Hindlimb muscle (tissue), 1 donor: ENCODE measurements around the gene FAM187B. TPM values are rescaled to one million over a fixed set of nuclear protein-coding genes. Genes with fewer than 3 reads are reported as not detected.

Experiments used
- DNase-seq: peaks from one replicate; pipeline ENCODE4 v3.0.0-alpha.2; 2013
- polyA plus RNA-seq: library from polyadenylated mRNA; unstranded; fragments of 120-200 nt; gene quantifications from one replicate; pipeline ENCODE4 v1.2.1, GENCODE V29; 2013; ENCODE audit not compliant: insufficient read length

Gene FAM187B
- not detected for polyA plus RNA-seq

DNA sequence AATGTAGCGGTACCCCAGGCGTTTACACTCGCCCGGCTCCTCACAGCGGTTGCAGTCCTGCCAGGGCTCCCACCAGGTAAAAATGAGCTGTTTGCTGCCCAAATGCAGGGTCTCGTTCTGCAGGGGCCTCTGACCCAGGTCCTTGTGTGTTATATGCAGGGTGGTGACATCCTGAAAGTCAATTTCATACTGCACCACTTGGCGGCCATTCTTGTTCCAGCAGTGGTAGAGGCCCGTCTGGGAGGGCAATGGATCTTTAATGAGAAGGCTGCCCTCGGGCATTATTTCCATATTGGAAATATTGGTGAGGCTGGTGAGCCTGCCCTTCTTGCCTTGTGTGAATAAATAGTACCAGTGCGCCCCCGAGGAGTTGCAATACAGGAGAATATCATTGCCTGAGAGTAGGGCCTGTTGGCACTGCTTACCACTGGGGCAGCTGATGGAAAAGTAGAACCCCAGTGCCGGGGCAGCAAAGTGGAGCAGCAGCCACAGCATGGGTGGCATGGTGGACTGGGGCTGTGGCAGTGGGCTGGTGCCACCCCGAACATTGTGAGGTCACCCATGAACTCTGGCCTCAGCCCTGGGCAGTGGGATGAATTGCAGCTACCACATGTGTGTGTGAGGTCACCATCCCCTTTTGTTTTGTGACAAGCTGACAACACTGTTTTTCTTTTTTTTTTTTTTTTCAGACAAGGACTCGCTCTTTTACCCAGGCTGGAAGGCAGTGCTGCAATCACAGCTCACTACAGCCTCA is at the start of gene FAM187B:
Gene FAM187B, minus strand, starts transcription at position 563 of the 754 bp plus-strand sequence. Its CDS starts 59 bp downstream, at position 504.
- no peak for DNase-seq

- no peak for DNase-seq
Measured at GRCh38 chr19:35276706-35277281, 48.3 kb upstream of the FAM187B start.

DNA sequence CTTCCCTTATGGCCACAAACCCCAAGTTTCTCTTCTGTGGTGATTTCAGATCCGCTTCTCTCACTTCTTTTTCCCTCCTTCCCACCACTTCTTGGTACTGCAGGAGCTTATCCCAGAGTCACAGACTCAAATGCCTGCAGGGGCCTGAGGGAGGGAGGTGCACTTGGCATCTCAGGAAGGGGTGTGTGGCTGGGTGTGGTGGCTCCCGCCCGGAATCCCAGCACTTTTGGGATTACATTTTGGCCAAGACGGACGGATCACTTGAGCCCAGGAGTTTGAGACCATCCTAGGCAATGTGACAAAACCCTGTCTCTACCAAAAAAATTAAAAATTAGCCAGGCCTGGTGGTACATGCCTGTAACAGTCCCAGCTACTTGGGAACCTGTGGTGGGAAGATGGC is 45.8 kb upstream of the FAM187B start:
- no peak for DNase-seq

DNA sequence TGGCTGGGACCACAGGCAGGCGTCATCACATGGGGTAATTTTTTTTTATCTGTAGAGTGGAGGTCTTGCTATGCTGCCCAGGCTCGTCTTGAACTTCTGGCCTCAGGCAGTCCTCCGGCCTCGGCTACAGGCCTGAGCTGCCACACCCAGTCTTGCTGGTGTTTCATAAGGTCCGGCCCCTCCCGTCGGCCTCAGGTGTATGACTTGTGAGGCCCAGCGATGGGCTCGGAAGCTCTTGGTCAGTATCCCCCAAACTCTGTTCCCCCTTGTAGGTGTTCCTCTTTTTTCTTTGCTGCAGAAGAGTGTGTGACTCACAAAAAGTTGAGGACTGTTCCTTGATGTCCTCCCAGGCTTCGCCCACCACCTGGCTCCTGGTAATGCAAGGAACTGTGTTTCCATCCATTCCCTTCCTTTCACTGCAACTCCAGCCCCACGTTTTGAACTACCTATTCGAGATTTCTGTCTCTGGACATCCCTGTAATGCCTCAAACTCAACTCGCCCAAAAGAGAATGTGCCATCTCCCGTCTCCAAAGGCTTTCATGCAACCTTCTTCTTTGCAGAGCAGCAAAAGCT is 45.2 kb upstream of the FAM187B start:
- no peak for DNase-seq

DNA sequence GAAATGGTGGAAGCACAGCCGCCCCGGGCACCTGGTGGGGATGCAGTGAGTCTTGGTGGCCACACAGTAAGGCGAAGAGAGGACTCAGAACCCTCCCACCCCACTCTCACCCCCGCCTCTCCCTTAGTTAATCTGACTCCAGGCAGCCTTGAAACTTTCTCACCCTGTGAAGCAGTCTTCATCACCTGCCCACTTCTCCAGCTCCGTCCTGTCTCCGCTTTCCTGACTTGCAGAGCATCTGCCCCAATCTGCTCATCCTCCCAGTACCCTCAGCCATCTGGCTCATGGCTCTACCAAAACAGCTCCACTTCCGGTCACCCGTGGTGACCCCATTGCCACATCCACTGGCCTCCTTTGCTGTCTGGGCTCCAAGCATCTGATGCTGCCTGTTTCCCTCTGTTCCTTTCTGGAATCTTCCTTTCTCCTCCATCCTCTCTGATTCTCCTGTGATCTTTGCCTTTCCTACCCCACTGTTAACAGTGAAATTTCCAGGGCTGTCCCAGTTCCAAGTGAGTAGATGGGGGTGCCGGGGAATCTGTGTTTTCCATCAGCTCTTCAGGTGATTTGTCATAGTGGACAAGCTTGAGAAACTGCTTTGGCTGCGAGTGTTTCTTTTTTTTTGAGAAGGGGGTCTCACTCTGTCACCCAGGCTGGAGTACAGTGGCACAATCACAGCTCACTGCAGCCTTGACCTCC is 44.6 kb upstream of the FAM187B start:
- no peak for DNase-seq

DNA sequence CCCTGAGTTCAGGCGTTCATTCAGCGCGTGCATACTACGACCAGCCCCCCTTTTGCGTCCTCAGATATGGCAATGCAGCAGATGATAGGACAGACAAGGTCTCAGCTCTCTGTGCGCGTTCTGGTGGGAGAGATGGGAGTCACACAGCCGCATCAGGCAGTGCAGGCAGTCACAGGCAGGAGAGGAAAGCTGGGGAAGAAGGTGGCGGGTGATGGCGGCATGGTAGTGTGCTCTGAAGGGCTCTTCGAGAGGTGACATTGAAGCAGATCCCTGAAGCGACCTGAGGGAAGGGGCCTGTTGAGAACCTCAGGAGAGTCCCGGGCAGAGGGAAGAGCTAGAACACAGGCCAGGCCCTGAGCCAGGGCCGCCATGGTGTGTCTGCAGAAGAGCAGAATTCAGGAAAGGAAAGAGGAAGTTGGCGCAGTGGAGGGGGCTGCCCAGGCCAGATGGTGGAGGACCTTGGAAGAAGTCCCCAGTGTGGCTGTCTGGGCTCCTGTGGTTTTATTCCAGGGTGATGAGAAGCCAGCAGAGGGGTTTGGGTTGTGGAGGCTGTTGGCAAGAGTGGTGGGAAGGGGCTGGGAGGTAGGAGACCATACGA is 43.7 kb upstream of the FAM187B start:
- no peak for DNase-seq

DNA sequence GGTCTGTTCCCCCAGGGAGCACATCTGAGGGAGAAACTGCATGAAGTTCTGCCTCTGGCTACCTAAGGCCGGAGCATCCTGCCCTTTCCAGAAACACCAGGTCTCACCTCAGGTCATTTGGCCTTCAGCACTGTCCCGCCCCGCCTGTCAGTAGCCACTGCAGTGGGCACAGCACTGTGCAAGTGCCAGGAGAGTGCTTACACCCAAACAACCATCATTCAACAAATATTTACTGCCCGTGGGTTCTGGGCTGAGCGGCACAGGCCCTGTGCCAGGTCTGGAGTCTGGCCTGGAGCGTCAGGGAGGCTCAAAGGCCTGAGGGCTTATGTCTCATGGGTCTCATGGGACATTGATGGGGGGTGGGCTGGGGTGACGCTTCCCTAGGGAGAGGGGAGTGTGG is 43.0 kb upstream of the FAM187B start:
- DNase-seq, result no peak

- DNase-seq, result no peak
Measured at GRCh38 chr19:35270381-35270811, 41.9 kb upstream of the FAM187B start.

DNA sequence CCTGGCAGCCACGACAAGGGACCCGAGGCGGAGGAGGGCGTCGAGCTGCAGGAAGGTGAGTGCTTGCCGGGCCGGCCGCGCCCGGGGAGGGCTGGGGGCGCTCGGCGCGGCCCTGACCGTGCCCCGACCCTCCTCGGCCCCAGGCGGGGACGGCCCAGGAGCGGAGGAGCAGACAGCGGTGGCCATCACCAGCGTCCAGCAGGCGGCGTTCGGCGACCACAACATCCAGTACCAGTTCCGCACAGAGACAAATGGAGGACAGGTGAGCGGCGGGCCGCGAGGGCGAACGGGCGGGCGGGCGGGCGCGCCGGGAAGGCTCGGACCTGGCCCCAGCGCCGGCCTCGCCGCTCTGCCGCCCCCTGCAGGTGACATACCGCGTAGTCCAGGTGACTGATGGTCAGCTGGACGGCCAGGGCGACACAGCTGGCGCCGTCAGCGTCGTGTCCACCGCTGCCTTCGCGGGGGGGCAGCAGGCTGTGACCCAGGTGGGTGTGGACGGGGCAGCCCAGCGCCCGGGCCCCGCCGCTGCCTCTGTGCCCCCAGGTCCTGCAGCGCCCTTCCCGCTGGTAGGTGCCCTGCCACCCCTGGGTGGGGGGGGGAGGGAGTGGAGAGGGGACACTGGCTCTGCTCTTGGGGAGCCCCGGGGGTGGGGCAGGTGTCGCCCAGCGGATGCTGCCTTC is 41.0 kb upstream of the FAM187B start:
- DNase-seq, result peak; percentile 87

GRCh38 chr19:35268536-35269437 is 40.2 kb upstream of the FAM187B start, which contains the start of gene USF2:
TSS of gene USF2 (plus strand) at chr19:35268962. CDS start at chr19:35269102, 140 bp downstream.
- DNase-seq, result peak; percentile 67

DNA sequence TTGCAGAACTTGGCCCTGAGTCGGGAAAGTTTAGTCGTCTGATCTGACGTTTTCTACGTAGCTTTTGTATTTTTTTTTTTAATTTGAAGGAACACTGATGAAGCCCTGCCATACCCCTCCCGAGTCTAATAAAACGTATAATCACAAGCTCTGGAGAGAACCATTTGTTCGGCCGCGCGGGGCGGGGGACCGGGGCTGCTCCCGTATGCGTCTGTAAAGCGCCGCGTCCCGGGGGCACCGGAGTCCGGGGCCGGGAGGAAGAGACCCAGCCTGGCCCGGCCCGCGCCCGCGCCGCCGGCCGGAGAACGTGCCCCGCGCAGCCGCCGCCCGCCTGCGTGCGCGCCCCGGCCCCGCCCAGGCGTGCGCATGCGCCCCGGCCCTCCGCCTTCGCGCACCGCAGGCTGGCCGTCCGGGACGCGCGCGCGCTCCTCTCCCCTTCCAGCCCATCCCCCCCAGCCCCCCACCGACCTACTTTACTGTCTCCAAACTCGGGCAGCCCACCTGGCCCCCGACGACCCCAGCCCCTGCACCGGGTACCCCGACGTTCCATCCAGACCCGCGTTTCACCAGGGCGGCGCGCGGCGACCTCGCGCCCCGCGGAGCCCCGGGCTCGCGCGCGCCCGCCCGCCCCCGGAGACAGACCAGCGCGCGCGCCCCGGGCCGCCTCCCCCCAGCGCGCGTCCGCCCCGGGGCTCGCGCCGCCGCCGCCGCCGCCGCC is 39.4 kb upstream of the FAM187B start:
- peak; percentile 89 for DNase-seq

GRCh38 chr19:35267353-35267817 is 38.8 kb upstream of the FAM187B start:
- peak; percentile 46 for DNase-seq

DNA sequence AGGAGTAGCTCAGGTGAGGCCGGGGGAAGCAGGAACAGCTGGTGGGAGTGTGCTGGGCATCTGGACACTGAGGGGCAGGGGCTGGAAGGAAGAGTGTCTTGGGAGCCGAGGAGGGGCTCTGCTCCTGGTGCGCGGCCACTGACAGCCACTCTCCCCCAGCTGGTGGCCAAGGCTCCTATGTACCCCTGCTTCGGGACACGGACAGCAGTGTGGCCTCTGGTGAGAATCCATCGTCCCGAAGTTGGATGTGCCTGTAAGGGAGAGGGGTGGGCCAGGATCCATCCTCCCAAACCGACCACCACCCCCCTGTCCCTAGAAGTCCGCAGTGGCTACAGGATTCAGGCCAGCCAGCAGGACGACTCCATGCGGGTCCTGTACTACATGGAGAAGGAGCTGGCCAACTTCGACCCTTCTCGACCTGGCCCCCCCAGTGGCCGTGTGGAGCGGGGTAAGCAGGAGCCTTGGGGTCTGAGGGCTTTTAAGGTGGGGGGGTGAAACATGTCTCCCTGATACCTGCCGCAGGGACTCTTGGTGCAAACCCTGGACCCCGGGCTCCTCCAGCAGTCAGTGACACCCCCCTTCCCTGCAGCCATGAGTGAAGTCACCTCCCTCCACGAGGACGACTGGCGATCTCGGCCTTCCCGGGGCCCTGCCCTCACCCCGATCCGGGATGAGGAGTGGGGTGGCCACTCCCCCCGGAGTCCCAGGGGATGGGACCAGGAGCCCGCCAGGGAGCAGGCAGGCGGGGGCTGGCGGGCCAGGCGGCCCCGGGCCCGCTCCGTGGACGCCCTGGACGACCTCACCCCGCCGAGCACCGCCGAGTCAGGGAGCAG is 38.2 kb upstream of the FAM187B start:
- DNase-seq, result no peak

GRCh38 chr19:35265900-35266519 is 37.5 kb upstream of the FAM187B start:
- DNase-seq, result no peak

- DNase-seq, result no peak
Measured at GRCh38 chr19:35265126-35265899, 36.8 kb upstream of the FAM187B start.

DNA sequence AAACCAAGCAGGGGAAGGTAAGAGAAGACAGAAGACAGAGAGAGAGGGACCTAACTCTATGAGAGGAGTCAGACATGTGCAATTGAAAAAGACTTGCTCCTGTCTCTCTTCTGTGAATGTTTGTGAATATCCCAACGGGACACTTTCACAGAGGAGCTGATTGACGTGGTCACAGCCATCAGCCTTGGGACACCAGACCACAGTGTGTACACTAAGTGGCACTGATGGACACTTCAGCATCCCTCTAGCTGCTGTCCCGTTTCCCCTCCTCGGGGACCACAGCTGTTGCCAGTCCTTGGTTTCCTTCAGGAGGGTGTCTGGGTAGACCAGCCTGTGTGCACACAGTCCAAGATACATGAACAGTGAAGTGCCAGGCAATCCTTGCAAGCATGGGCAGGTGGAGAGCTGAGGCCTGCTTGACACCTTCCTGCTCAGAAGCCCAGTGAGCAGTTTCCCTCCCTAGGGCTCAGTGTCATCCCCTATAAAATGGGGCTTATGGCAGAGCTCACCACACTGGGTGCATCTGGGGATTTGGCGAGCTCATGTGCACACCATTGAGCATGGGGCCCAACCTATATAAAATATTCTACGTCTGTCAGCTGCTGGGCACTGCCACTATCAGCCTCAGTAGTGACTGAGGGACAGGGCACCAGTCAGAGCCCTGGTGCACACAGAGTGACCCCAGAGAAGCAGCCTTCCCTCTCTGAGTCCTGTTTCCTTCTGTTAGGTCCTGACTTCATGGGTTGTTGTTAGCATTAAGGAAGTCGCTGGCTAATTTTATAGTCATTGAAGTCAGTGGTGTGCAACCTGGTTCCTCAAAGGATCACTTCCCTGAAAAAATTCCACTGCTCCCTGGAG is 36.0 kb upstream of the FAM187B start:
- DNase-seq, result no peak
